NCI-H1436 treated with DMSO at 0.1 percent for 48 hours (cell line): Measurements from ENCODE around the gene FANCE.
"Not testable (repeated sequence)": the region's sequence is repeated elsewhere in the genome, so short reads cannot be mapped to it uniquely, and the experiment has no call there.

Experiments used
- DNase-seq: peaks from one replicate; lab custom pipeline; 2025; lab: John Stamatoyannopoulos, UW

Gene FANCE

GRCh38 chr6:35432702-35433101 lies 19.4 kb upstream of the FANCE start:
- not testable (repeated sequence) for DNase-seq

GRCh38 chr6:35435074-35435837 lies 16.9 kb upstream of the FANCE start:
- DNase-seq = no peak

GRCh38 chr6:35436071-35436857 lies 15.9 kb upstream of the FANCE start:
- DNase-seq = no peak

- DNase-seq = not testable (repeated sequence)
Measured at GRCh38 chr6:35438378-35439065, 13.6 kb upstream of the FANCE start.

- no peak for DNase-seq
Measured at GRCh38 chr6:35439308-35439707, 12.8 kb upstream of the FANCE start.

GRCh38 chr6:35441205-35441604 lies 10.9 kb upstream of the FANCE start:
- DNase-seq = no peak

- DNase-seq = no peak
Measured at GRCh38 chr6:35441642-35442041, 10.5 kb upstream of the FANCE start.

- DNase-seq = no peak
Measured at GRCh38 chr6:35442693-35443092, 9.4 kb upstream of the FANCE start.

- no peak for DNase-seq
Measured at GRCh38 chr6:35443341-35444030, 8.7 kb upstream of the FANCE start.

- DNase-seq = no peak
Measured at GRCh38 chr6:35445691-35446090, 6.4 kb upstream of the FANCE start.

- DNase-seq = no peak
Measured at GRCh38 chr6:35448191-35448590, 3.9 kb upstream of the FANCE start.

GRCh38 chr6:35449287-35449881 lies 2.8 kb upstream of the FANCE start:
- peak; percentile 6 for DNase-seq

- DNase-seq = no peak
Measured at GRCh38 chr6:35451354-35452182, 570 bp upstream of the FANCE start.

GRCh38 chr6:35453236-35453635 lies 1.1 kb downstream of the FANCE start:
- no peak for DNase-seq

- DNase-seq = no peak
Measured at GRCh38 chr6:35454391-35455110, 2.4 kb downstream of the FANCE start.

GRCh38 chr6:35457907-35458306 lies 5.8 kb downstream of the FANCE start:
- DNase-seq = no peak

GRCh38 chr6:35461270-35461669 lies 9.1 kb downstream of the FANCE start:
- DNase-seq = no peak

- DNase-seq = no peak
Measured at GRCh38 chr6:35463292-35463691, 11.2 kb downstream of the FANCE start.

GRCh38 chr6:35465646-35466045 lies 13.5 kb downstream of the FANCE start:
- no peak for DNase-seq
